ENCODE measurements around the gene NDFIP1. TPM values are rescaled to one million over a fixed set of nuclear protein-coding genes. Genes with fewer than 3 reads are reported as not detected.
A peak's percentile ranks its signal among the peaks of the same experiment; 100 is the strongest.

The NDFIP1 gene
- total RNA-seq, 1 experiment from 2014 or later, result 26.6 TPM

- Mint-ChIP-seq H3K36me3 (ENCODE audit: insufficient read depth in 1 of 3, low read depth in 3 of 3) (peaks cover 21 to 33% (median 30%) of the 10 kb centered on the region in 3 experiments), H3K9me3 (peaks cover 3 to 7% of the 10 kb centered on the region in 2 experiments; a peak in 2 of 5 replicates)
- H3K4me2 ChIP-seq (ENCODE audit: insufficient read depth, insufficient read length, low read length), result no peak overlapping the region
Measured at GRCh38 chr5:142145106-142145900, 36.7 kb downstream of the NDFIP1 start.

More at GRCh38 chr5:142145106-142145900, 36.7 kb downstream of the NDFIP1 start:
- Histone ChIP-seq H3T11ph (ENCODE audit: low read length) (no peak overlapping the region), H3K4ac (ENCODE audit: low read depth, low read length) (no peak overlapping the region), H4K5ac (ENCODE audit: insufficient read length, low read depth, low read length) (no peak overlapping the region), H4K20me1 (ENCODE audit: control insufficient read depth, insufficient read depth, insufficient read length) (no peaks in the 10 kb centered on the region), H3K27ac (ENCODE audit: insufficient read length, low read depth, low read length) (no peak overlapping the region), H4K8ac (replicated peaks; ENCODE audit: insufficient read length, low read depth, low read length) (no peak overlapping the region), H4K91ac (ENCODE audit: insufficient read length, low read depth, low read length) (no peak overlapping the region), H2BK15ac (ENCODE audit: low read depth, low read length) (no peak overlapping the region), H3K9me3 (ENCODE audit: control insufficient read depth, low read depth, low read length) (no peaks in the 10 kb centered on the region), H3K4me1 (ENCODE audit: insufficient read depth, low read length) (no peaks in the 10 kb centered on the region), H3K18ac (ENCODE audit: insufficient read length, low read depth, low read length) (no peak overlapping the region), H2BK12ac (ENCODE audit: insufficient read length, low read depth, low read length) (no peak overlapping the region), H2BK120ac (ENCODE audit: low read depth, low read length, poor library complexity, severe bottlenecking) (no peak overlapping the region), H3K27me3 (ENCODE audit: insufficient read depth, low read length) (no peaks in the 10 kb centered on the region), H2AFZ (ENCODE audit: low read length) (no peak overlapping the region), H2BK5ac (ENCODE audit: insufficient read length, low read length) (no peak overlapping the region), H3K23me2 (ENCODE audit: insufficient read length, low read depth, low read length, poor library complexity, severe bottlenecking) (no peaks in the 10 kb centered on the region), H3K14ac (ENCODE audit: insufficient read depth, low read length) (no peak overlapping the region), H2BK20ac (ENCODE audit: low read depth, low read length, poor library complexity, severe bottlenecking) (no peak overlapping the region), H3K79me1 (ENCODE audit: insufficient read depth, low read depth, low read length, poor library complexity, severe bottlenecking) (no peaks in the 10 kb centered on the region), H3K9ac (ENCODE audit: extremely low read depth, insufficient read length, low read length) (no peak overlapping the region), H3K79me2 (ENCODE audit: insufficient read depth, low read length) (no peaks in the 10 kb centered on the region), H2AK5ac (ENCODE audit: insufficient read length, low read length) (no peak overlapping the region), H3K23ac (ENCODE audit: insufficient read length, low read depth, low read length) (no peak overlapping the region), H3K56ac (ENCODE audit: insufficient read length, low read depth, low read length) (no peak overlapping the region)
- no CpG with 5 or more reads among the region's 4 CpGs for WGBS (ENCODE audit: extremely low coverage, insufficient read length, low lambda C conversion rate)
- peak; percentile 58 for DNase-seq
- Mint-ChIP-seq H3K27me3 (ENCODE audit: low read depth) (no peaks in the 10 kb centered on the region), H3K4me3 (no peak overlapping the region), H3K4me1 (no peaks in the 10 kb centered on the region), H3K27ac (no peak overlapping the region)
- TF ChIP-seq CTCF (conservative IDR thresholded peaks at IDR 0.05), result peak; percentile 80

All from H9 (cell line).